SKM-1 treated with dmso at 0.1 percent for 144 hours (cell line): ENCODE measurements around the gene C22orf23.
"Not testable (repeated sequence)": the region's sequence is repeated elsewhere in the genome, so short reads cannot be mapped to it uniquely, and the experiment has no call there.

Experiments
- DNase-seq: peaks from one replicate; lab custom pipeline; 2025; ENCODE audit not compliant: unreplicated experiment; lab: John Stamatoyannopoulos, UW

C22orf23 gene

DNA sequence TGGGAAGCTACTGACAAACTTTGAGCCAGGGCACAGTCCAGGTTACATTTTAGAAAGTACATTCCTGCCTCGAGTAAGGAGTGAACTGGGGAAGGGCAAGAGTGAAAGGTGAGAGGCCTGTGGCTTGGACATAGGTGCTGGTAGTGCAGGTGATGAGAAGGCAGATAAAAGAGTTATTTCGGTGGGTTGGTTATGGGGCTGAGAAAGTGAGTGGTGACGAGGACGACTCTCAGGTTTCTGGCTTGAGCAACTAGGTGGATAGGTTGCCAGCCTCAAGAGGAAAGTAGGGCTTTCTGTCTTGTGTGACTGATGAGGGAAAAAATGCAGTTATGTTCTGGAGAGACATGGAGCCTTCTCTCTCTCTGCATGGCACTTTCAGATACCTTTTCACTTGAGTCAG lies 3.8 kb upstream of the C22orf23 start:
- DNase-seq: no peak

DNA sequence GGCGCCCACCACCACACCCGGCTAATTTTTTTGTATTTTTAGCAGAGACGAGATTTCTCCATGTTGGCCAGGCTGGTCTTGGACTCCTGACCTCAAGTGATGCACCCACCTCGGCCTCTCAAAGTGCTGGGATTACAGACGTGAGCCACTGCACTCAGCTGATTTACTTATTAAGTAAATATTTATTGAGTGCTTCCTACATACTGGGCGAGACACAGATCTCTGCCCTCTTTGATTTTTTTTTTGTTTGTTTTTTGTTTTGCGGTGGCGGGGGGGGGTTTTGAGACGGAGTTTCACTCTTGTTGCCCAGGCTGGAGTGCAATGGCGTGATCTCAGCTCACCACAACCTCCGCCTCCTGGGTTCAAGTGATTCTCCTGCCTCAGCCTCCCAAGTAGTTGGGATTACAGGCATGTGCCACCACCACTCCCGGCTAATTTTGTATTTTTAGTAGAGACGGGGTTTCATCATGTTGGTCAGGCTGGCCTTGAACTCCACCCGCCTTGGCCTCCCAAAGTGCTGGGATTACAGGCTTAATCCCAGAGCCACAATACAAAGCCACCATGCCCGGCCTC lies 2.5 kb upstream of the C22orf23 start:
- DNase-seq: not testable (repeated sequence)

DNA sequence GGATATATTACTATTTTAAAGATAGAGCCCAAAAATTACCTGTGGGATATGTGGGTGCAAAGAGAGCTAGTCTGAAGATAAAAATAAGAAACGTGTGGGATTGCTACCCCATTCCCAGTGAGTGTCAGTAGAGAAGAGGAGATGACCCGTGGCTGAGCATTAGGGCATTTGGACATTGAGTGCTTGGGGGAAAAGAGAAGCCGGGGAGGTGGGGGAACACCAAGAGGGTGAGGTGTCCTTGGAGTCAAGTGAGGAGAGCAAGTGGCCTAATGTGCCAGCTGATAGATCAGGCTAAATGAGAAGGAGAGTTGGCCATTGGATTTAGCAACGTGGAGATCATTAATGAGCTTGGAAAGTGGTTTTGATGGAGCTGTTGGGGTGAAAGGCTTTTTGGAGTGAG lies 1.3 kb upstream of the C22orf23 start:
- DNase-seq: no peak

DNA sequence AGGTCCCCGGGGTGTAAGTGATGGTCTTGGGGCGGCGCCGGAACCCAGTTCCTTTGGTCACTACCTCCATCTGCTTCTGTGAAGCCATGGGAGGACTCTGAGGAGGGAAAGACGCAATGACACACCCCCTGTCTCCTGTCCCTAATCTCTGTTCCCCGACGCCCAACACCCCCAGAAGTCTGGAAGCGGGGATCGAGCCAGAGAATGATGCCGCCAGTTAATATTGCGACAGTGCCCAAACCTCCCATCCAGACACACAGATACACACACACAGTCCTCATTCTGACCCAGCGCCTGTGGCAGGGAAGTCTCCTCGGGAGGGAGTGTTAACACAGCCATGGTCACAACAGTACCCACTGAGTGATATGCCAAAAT lies 352 bp downstream of the C22orf23 start:
- no peak for DNase-seq

DNA sequence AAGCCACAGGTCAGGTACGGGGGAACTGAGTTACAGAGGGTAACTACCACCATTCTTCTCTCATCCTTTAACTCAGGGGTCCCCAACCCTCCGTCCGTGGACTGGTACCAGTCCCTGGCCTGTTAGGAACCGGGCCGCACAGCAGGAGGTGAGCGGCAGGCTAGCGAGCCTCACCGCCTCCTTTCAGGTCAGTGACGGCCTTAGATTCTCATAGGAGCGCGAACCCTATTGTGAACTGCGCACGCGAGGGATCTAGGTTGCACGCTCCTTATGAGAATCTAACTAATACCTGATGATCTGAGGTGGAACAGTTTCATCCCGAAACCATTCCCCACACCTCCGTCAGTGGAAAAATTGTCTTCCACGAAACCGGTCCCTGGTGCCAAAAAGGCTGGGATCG lies 772 bp downstream of the C22orf23 start:
- not testable (repeated sequence) for DNase-seq

DNA sequence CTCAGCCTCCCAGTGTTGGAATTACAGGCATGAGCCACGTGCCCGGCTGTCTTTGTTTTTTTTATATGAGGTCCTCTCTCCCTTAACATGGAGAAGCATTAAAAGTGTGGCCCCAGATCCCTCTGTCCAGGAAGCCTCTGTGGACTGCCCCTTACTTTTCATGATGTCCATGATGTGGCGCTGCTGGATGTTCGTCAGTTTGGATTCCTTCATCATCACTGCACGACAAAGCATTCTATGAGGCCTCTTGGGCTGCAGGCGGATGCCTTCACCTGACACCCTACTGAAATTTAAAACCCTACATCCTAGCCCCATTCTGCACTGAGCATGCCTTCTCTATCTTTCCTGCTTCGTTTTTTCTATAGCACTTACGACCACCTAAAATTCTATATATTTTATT lies 2.1 kb downstream of the C22orf23 start:
- DNase-seq: no peak

DNA sequence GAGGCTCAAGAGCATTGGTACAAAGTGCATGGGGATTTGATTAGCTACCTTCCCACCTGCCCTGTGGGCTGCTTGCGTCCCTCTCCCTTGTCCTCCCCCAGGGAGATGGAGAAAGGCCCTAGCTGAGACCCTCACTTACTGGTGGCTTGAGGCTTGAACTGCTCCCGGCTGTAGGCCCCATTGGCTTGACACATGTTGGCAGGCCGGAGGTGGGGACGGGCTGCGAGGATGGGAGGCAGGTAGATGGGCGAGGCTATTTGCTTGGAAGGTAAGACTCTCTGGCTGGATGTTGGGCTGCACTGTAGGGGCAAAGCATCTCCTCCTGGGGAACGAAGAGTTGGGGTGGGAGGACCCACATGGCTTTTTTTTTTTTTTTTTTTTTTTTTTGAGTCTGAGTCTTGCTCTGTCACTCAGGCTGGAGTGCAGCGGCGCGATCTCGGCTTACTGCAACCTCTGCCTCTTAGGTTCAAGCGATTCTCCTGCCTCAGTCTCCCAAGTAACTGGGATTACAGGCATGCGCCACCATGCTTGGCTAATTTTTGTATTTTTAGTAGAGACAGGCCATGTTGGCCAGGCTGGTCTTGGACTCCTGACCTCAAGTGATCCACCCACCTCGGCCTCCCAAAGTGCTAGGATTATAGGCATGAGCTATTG lies 6.1 kb downstream of the C22orf23 start:
- DNase-seq: not testable (repeated sequence)

DNA sequence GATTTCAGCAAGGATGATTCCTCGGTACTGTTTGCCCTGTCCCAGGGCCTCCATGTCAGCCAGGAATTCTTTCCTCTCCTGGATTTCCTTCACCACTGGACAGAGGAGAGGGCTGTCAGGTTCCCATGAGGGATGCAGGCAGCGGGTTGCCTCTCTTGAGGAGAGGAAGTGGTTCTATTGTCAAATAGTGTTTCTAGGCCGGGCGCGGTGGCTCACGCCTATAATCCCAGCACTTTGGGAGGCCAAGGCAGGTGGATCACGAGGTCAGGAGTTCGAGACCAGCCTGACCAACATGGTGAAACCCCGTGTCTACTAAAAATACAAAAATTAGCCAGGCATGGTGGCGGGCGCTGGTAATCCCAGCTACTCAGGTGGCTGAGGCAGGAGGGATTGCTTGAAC lies 9.0 kb downstream of the C22orf23 start:
- DNase-seq: not testable (repeated sequence)

DNA sequence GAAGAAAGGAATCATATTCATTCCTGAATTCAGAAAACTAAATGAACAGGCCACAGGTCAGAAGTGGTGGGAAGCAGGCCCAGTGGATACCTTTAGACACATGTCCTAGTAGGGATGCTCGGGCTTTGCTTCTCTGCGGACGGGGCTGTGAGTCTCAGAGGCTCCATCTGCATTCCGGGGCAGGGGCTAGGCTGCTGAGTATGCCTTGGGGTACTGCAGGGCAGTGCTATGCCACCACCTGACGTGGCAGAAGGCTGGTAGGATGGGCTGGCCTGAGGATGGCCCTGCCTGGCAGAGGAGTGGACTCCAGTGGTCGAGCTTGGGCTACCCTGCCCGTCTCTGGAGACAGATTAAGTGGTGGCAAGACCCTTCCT lies 9.6 kb downstream of the C22orf23 start:
- no peak for DNase-seq

DNA sequence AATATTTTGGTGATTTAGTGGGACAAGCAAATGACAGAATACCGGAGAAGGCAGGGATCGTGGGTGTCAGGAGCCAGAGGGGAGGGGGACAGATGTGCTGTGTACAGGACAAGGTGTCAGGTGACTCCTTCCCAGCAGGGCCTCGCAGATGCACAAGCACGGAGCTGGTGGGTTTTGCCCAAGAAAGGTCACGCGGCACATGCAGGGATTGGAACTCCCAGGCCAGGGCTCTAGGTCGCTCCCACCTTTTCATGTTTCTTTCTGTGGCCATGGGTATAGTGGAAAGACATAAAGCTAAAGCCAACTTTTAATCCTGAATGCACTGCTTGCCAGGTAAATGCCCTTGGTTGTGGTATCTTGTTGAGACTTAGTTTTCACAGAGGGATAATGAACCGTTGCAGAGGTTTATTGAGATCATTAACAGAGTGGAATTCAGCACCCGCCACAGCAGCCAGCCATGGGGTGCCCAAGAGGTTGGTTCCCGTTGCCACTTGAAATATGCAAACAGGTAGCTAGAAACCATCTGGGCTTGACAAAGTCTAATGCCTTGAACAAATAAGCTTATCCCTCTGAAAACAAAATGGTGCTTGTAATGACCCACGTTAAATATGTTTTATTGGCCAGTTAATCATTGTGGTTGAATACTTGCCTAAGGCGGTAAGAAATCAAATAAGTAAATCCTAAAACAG lies 10.1 kb downstream of the C22orf23 start:
- no peak for DNase-seq

DNA sequence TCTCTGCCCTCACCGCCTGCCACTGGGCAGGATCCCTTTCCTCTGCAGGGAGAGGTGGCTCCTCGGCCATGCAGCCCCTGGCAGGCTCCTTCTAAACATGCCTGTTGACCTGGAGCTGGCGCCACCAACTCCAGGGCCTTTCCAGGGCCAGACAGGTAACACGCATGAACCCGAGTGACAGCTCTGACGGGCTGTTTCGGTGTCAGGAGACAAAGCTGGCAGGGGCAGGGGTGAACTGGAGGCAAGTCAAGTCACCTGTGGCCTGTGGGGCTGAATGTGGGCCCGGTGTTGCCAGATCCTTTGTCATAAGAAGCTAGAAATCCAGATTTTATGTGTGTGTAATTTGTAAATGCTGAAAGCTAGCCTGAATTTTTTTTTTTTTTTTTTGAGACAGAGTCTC lies 11.3 kb downstream of the C22orf23 start:
- DNase-seq: no peak

DNA sequence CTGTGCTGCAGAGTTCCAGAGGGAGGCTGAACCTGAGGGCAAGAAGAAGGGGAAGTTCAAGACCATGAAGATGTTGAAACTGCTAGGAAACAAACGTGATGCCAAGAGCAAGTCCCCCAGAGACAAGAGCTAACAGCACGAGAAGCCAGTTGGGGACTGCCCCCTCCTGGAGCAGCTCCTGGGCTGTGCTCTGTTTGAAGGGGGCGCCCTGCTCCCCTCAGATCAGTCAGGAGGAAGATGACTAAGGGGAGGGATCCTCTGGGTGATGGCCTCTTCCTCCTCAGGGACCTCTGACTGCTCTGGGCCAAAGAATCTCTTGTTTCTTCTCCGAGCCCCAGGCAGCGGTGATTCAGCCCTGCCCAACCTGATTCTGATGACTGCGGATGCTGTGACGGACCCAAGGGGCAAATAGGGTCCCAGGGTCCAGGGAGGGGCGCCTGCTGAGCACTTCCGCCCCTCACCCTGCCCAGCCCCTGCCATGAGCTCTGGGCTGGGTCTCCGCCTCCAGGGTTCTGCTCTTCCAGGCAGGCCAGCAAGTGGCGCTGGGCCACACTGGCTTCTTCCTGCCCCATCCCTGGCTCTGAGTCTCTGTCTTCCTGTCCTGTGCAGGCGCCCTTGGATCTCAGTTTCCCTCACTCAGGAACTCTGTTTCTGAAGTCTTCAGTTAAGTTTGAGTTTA lies 12.6 kb downstream of the C22orf23 start:
- peak; percentile 76 for DNase-seq

DNA sequence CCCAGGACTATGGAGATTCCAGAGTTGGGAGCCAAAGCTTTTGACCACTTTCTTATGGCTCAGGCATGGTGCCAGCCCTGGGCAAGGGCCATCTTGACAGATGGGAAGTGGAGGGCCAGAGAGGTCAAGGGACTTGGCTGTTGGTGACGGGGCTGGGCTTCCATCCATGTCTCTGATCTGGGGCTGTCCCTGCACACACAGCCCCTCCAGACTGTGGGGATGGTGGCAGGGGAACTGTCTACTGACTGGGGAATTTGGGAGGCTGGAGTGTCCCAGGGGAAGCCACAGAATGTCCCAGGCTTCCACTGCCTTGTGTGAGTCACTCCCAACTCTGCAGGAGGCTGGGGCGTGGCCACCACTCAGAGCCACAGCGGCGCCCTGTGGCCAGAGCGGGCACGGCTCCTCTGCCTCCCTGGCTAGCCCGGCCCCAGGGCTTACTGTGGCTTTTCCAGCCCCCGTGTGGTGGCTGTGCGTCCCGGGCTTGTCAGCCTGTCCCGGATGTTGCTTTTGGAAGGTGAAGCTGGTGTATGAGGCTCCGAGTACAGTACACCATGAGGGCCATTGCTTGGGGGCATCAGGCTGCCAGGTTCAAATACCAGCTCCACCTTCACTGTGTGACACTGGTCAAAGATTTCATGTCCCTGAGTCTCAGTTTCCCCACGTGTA lies 19.6 kb downstream of the C22orf23 start:
- peak; percentile 79 for DNase-seq

DNA sequence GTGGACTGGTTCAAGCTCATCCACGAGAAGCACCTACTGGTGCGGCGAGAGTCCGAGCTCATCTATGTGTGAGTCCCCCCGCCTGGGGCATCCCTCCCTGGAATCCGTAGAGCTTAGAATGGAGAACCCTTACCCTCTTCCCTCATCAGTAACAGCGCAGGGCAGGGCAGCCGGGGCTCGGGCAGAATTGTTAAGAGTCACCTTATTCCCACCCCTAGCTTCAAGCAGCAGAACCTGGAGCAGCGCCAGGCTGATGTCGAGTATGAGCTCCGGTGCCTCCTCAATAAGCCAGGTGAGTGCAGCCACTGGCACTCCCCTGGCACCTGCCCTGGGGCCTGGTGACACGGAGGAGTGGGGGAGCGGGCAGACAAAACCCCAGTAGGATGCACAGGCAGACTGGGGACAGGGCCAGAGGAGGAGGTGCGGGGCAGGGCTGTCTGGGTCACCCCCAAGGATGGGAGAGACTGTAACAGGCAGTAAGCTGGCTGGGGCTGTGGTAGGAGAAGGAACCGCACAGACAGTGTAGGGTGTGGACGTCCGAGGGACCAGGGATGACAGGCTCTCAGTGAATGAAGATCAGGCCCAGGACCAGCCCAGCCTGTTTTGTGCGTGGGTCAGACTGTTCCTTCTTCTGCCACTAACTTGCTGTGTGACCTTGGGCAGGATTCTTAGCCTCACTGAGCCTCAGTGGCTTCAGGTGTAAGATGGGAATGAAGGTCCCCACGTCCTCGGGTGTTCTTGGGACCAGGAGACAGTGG lies 20.4 kb downstream of the C22orf23 start:
- no peak for DNase-seq

DNA sequence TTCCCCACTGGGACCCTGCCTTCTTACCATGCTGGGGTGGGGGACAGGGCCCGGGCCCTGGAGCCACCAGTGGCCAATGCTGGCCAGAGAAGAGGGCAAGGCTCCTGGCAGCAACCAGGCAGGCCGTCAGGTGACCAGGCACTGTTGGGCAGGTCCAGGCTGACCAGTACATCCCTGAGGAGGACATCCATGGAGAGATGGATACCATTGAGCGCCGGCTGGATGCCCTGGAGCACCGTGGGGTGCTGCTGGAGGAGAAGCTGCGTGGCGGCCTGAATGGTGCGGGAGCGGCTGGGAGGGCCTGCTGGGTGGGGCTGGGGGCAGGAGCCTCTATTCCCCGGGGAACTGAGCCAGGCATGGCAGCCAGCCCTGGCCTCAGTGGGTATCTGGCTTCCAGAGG lies 21.0 kb downstream of the C22orf23 start:
- no peak for DNase-seq

DNA sequence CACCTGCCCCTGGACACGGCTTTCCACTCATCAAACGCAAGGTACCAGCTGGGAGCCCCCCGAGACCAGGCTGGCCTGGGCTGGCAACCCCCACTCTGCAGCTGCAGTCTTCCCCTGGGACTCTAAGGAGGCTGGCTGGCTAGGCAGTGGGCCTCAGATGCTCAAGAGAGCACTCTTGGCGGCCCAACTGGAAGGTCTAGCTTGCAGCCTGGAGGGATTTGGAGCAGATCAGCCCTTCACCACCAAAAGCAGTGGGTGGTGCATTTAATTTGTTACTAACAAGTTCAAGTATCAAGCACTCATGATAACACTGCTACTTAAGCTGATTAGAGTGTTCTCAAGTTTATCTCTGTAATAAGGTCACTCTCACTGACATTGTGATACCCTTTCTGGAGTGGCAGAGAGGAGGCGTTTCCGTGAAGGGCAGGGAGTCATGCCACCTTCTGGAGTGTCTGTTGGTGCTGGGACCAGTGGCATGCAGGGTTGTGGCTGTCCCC lies 21.5 kb downstream of the C22orf23 start:
- no peak for DNase-seq

DNA sequence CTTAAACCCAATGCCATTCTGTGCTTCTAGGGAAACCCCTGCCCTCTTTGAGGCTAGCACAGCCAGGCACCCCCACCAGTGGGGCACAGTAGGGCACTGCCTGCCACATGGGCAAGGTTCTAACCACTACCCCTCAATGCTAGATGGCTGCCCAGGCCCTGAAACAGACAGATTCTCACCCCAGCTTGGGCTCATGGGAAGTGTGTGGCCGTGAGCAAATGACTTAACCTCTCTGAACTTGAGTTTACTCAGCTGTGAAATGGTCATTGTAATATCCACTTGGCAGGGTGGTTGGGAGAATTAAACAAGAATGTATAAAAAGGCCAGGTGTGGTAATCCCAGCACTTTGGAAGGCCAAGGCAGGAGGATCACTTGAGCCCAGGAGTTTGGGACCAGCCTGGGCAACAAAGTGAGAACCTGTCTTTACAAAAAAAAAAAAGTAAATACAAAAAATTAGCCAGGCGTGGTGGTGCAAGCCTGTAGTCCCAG lies 22.4 kb downstream of the C22orf23 start:
- DNase-seq: no peak

DNA sequence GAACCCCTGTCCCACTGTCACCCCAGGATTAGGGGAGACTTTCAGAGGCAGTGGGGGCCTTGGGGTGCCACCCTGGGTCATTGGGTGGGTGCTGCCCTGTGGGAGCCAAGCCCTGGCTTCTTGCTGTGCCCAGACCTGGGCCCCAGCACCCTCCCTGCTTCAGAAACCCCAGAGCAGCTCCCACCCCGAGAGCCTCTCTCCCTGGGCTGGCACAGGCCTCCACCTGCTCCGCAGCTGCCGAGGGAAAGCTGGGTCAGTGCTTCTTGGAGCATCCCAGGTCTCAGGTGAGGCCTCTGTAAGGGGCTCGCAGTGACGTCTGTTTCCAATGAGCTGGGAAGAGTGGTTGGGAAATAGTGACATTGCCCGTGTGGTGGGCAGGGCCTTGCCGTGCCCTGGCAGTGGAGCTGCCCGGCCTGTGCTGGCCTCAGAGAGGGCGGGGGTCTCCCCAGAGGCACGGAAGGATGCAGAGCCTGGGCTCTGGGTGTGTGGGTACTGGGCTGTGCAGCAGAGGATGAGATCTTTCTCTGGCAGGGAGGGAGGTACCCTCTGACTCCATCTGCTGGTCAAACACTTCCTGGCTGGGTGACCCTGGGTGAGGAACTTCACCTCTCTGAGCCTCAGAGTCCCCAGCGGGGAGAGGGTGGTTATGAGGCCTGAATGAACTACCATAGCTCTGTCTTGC lies 23.0 kb downstream of the C22orf23 start:
- DNase-seq: peak; percentile 17

DNA sequence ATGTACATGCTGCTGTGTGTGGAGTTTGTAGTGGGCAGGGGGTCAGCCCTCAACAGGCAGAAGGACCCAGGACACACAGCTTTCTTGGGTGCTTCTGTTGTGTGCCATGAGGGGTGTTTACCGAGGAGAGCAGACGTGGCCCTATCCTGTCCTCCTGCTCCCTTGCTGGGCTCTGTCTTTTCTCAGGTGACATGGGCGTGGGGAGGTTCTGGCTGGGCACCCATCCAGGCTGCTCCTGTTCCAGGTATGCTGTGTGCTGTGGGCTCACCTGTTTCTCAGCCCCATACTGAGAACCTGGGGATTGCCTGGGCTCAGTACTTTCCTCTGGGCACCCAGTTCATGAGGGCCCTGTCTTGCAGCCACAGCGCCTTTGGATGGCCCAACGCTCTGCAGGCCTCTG lies 24.0 kb downstream of the C22orf23 start:
- no peak for DNase-seq

DNA sequence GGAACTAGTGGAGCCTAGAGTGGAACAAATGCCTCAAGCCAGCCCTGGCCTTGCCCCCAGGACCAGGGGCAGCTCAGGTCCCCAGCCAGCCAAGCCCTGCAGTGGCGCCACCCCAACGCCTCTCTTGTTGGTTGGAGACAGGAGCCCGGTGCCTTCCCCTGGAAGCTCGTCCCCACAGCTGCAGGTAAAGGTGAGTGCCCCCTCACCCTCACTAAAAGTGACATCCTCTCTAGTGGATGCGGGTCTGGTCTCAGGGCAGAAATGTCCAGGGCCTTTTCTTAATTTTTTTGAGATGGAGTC lies 25.8 kb downstream of the C22orf23 start:
- no peak for DNase-seq
